Hepatocyte (in vitro differentiated cells): ENCODE data around the gene RLF. TPM values are rescaled to one million over a fixed set of nuclear protein-coding genes. Genes with fewer than 3 reads are reported as not detected.
A peak's percentile ranks its signal among the peaks of the same experiment; 100 is the strongest.

Experiments
- DNase-seq: peaks from one replicate; pipeline ENCODE4 v3.0.0-alpha.2; 2016; ENCODE audit warnings: low spot score
- H2AFZ ChIP-seq: fragments of 200-600 bp; sonication (generic); 2 replicates; pipeline ENCODE4 v1.6.0; 2016; ENCODE audit warnings: antibody characterized with exemption, mild to moderate bottlenecking
- H3K27ac ChIP-seq: fragments of 200-600 bp; sonication (generic); 2 replicates; pipeline ENCODE4 v1.5.1; 2016; ENCODE audit warnings: mild to moderate bottlenecking
- H3K27me3 ChIP-seq: fragments of 200-600 bp; sonication (generic); 2 replicates; pipeline ENCODE4 v1.6.1; 2016
- H3K36me3 ChIP-seq: fragments of 200-600 bp; sonication (generic); replicated peaks from 2 replicates; pipeline ENCODE4 v1.5.1; 2016; ENCODE audit warnings: low read depth; ENCODE audit not compliant: insufficient read depth
- H3K4me1 ChIP-seq: fragments of 200-600 bp; sonication (generic); 2 replicates; pipeline ENCODE4 v1.5.1; 2016; ENCODE audit warnings: mild to moderate bottlenecking, moderate library complexity; ENCODE audit not compliant: insufficient read depth
- H3K4me2 ChIP-seq: fragments of 200-600 bp; sonication (generic); 2 replicates; pipeline ENCODE4 v1.6.0; 2016
- H3K4me3 ChIP-seq: fragments of 200-600 bp; sonication (generic); 2 replicates; pipeline ENCODE4 v1.5.1; 2016; ENCODE audit warnings: mild to moderate bottlenecking
- H3K79me2 ChIP-seq: fragments of 200-600 bp; sonication (generic); 2 replicates; pipeline ENCODE4 v1.6.0; 2017; ENCODE audit warnings: mild to moderate bottlenecking
- H3K9me2 ChIP-seq: fragments of 200-600 bp; sonication (generic); replicated peaks from 2 replicates; pipeline ENCODE4 v1.6.0; 2017; ENCODE audit warnings: mild to moderate bottlenecking; ENCODE audit not compliant: insufficient read depth
- H3K9me3 ChIP-seq: fragments of 200-600 bp; sonication (generic); 2 replicates; pipeline ENCODE4 v1.5.1; 2016; ENCODE audit warnings: low read depth, mild to moderate bottlenecking
- H4K20me1 ChIP-seq: fragments of 200-600 bp; sonication (generic); 2 replicates; pipeline ENCODE4 v1.6.0; 2016; ENCODE audit warnings: mild to moderate bottlenecking; ENCODE audit not compliant: insufficient read depth, poor library complexity, severe bottlenecking
- CTCF ChIP-seq: fragments of 200-600 bp; sonication (generic); IDR thresholded peaks from 2 replicates; pipeline ENCODE4 v1.5.1; 2016; ENCODE audit warnings: antibody characterized with exemption, mild to moderate bottlenecking; ENCODE audit not compliant: poor library complexity
- EZH2 ChIP-seq: fragments of 200-600 bp; sonication (generic); IDR thresholded peaks from 2 replicates; pipeline ENCODE4 v1.6.1; 2016; ENCODE audit warnings: antibody characterized with exemption, mild to moderate bottlenecking, borderline replicate concordance
- EZH2phosphoT487 ChIP-seq: fragments of 200-600 bp; sonication (generic); IDR thresholded peaks from one replicate; pipeline ENCODE4 v1.6.1; 2018; ENCODE audit warnings: antibody characterized with exemption, mild to moderate bottlenecking, low read depth, moderate library complexity; ENCODE audit not compliant: unreplicated experiment, severe bottlenecking
- WGBS: methylation state at CpG from one replicate; pipeline ENCODE4 v1.1.6; 2016; ENCODE audit warnings: low lambda C conversion rate; ENCODE audit errors: missing lambda C conversion rate; 5-methylcytosine and 5-hydroxymethylcytosine counted together
- polyA plus RNA-seq: library from polyadenylated mRNA; unstranded; fragments of >200 nt; fragmentation: Nextera tagmentation; extraction: Ambion mirVana; gene quantifications from 2 replicates; pipeline ENCODE4 v1.2.1, GENCODE V29; 2016
- total RNA-seq: library from RNA; depleted of rRNA; stranded (reverse); fragments of >200 nt; gene quantifications from 2 replicates; pipeline ENCODE4 v1.2.3, GENCODE V29; 2014

RLF gene
- total and polyA plus RNA-seq, 2 experiments from 2014 or later, result 3.9 to 18.8 TPM

- Histone ChIP-seq H4K20me1 (no peaks in the 10 kb centered on the region), H3K9me2 (no peaks in the 10 kb centered on the region), H3K9me3 (no peaks in the 10 kb centered on the region), H3K4me1 (peaks cover 7% of the 10 kb centered on the region), H3K4me2 (peak overlapping the region; percentile 85), H3K27me3 (no peaks in the 10 kb centered on the region), H3K4me3 (peak overlapping the region; percentile 75), H2AFZ (peak overlapping the region; percentile 88), H3K79me2 (peaks cover 59% of the 10 kb centered on the region), H3K27ac (peak overlapping the region; percentile 98), H3K36me3 (no peaks in the 10 kb centered on the region)
- TF ChIP-seq EZH2phosphoT487, result no peak
- no peak for TF ChIP-seq CTCF
- TF ChIP-seq EZH2, result no peak
- under 1% methylated on average over 16 of the region's 16 CpGs for WGBS
- peak; percentile 48 for DNase-seq
Observed at GRCh38 chr1:40257313-40257687, 96.1 kb downstream of the RLF start.

DNA sequence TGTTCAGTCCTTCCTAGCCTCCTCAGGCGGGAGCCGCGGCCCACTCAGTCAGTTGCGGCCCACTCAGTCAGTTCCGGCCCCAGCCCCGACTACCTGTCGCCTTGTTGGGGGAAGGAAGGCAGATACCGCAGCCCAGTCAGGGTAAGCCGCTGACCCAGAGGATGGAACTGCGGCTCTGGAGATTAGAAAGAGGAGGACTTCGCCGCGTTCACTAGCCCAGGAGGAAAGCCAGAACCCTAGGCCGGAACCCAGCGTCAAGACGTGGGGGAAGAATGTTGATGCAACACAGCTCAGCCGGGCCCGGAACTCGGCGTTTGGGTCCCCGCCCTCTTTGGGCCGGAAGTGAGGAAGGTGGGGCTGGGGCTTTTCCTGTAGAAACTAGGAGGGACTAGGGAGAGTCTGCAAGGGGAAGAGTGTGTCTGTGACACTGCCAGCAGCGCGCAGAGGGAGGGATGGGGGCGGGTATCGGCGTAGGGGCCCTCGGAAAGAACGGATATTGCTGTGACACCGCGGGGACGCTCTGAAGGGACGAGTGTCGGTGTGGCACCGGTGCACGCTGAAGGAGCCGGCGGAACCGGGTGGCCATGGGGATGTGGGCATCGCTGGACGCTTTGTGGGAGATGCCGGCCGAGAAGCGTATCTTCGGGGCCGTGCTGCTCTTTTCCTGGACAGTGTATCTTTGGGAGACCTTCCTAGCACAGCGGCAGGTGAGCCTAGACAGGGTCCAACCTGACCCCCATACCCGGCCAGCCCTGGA is 96.7 kb downstream of the RLF start, which contains the start of gene ZMPSTE24:
Gene ZMPSTE24 (plus strand): TSS at position 549 of the 757 bp plus-strand sequence. CDS start 36 bp downstream, at position 585.
- Histone ChIP-seq H3K9me2 (no peaks in the 10 kb centered on the region), H3K79me2 (peaks cover 65% of the 10 kb centered on the region), H4K20me1 (no peaks in the 10 kb centered on the region), H3K27ac (peak within 1 kb of the TSS; percentile 98), H3K36me3 (no peaks in the 10 kb centered on the region), H3K9me3 (no peaks in the 10 kb centered on the region), H2AFZ (peak within 1 kb of the TSS; percentile 90), H3K27me3 (no peaks in the 10 kb centered on the region), H3K4me2 (peak within 1 kb of the TSS; percentile 89), H3K4me1 (peaks cover 7% of the 10 kb centered on the region), H3K4me3 (peak within 1 kb of the TSS; percentile 75)
- peak; percentile 98 for DNase-seq
- WGBS, result 2% methylated on average over 40 of the region's 48 CpGs
- no peak for TF ChIP-seq EZH2phosphoT487
- no peak for TF ChIP-seq EZH2
- no peak for TF ChIP-seq CTCF

DNA sequence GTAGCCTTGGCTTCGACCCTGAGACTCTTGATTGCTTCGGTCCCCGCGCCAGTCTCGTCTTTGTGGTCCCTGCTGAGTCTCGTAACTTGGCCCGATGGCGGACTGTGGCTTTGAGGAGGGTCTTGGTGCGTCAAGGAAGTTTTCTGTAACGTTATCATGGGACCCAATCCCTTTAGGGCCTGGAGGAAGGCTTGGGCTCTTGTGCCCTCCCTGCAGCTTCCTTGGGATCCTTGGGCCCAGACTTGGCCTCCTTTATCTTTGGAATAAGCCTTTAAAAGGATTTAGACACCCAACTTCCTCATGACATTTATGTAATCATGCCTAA is 97.2 kb downstream of the RLF start:
- TF ChIP-seq EZH2, result no peak
- H3K4me2 ChIP-seq, result peak overlapping the region; percentile 89
- H3K79me2 ChIP-seq, result peaks cover 65% of the 10 kb centered on the region
- H3K4me1 ChIP-seq, result peaks cover 7% of the 10 kb centered on the region
- H3K36me3 ChIP-seq, result no peaks in the 10 kb centered on the region
- H3K9me2 ChIP-seq, result no peaks in the 10 kb centered on the region
- H3K27ac ChIP-seq, result peak overlapping the region; percentile 86
- WGBS, result 1% methylated on average over 10 of the region's 10 CpGs
- DNase-seq, result no peak
- no peaks in the 10 kb centered on the region for H3K9me3 ChIP-seq
- no peaks in the 10 kb centered on the region for H3K27me3 ChIP-seq
- H2AFZ ChIP-seq, result peak overlapping the region; percentile 90
- no peaks in the 10 kb centered on the region for H4K20me1 ChIP-seq
- peak overlapping the region; percentile 59 for H3K4me3 ChIP-seq

GRCh38 chr1:40264354-40264781 is 103.2 kb downstream of the RLF start:
- Histone ChIP-seq H4K20me1 (no peaks in the 10 kb centered on the region), H3K27ac (no peak overlapping the region), H3K79me2 (peaks cover 50% of the 10 kb centered on the region), H3K4me2 (no peak overlapping the region), H3K4me3 (no peak overlapping the region), H3K9me3 (no peaks in the 10 kb centered on the region), H3K36me3 (no peaks in the 10 kb centered on the region), H3K27me3 (no peaks in the 10 kb centered on the region), H2AFZ (no peak overlapping the region), H3K4me1 (no peaks in the 10 kb centered on the region), H3K9me2 (no peaks in the 10 kb centered on the region)
- no peak for TF ChIP-seq EZH2phosphoT487
- TF ChIP-seq CTCF, result no peak
- no peak for TF ChIP-seq EZH2
- no peak for DNase-seq
- WGBS, result 92% methylated on average over 3 of the region's 3 CpGs
